H1 (cell line): ENCODE data around the gene PDS5A. TPM values are rescaled to one million over a fixed set of nuclear protein-coding genes. Genes with fewer than 3 reads are reported as not detected.

ENCODE experiments used
- BCL11A ChIP-seq, 2 experiments: IDR thresholded peaks; one replicate each; pipeline ENCODE4 v1.6.1; 2011; ENCODE audit warnings: low read depth in 2 of 2, low read length in 2 of 2, mild to moderate bottlenecking in 2 of 2
- CBX5 ChIP-seq: fragments of 300-800, 300-1000 bp; sonication (generic); IDR thresholded peaks from 2 replicates; pipeline ENCODE4 v1.7.1; 2016; ENCODE audit warnings: antibody characterized with exemption, low read length, low read depth
- CEBPB ChIP-seq: IDR thresholded peaks from 2 replicates; pipeline ENCODE4 v1.6.1; 2012; ENCODE audit warnings: low read depth, low read length
- GABPA ChIP-seq: IDR thresholded peaks from 2 replicates; pipeline ENCODE4 v1.6.1; 2011; ENCODE audit warnings: mild to moderate bottlenecking, low read length, moderate library complexity, borderline replicate concordance; ENCODE audit not compliant: insufficient read depth
- KDM1A ChIP-seq: fragments of 200-600, 300-600 bp; sonication (generic); IDR thresholded peaks from 2 replicates; pipeline ENCODE4 v1.7.1; 2016; ENCODE audit warnings: mild to moderate bottlenecking, low read length, borderline replicate concordance
- KDM4A ChIP-seq: IDR thresholded peaks from one replicate; pipeline ENCODE4 v1.7.1; 2012; ENCODE audit warnings: low read depth, mild to moderate bottlenecking, moderate library complexity, low read length, inconsistent platforms; ENCODE audit not compliant: severe bottlenecking
- SP1 ChIP-seq: IDR thresholded peaks from 2 replicates; pipeline ENCODE4 v1.6.1; 2011; ENCODE audit warnings: low read depth, low read length
- polyA plus RNA-seq, 7 experiments: library from polyadenylated mRNA; depleted of rRNA in 3 of 7; stranded (reverse) in 5 of 7; unstranded in 2 of 7; fragments of >200 nt in 5 of 7; fragments of 200-250 nt in 2 of 7; gene quantifications; 1 replicate in 5 of 7; 2 replicates in 1 of 7; 4 replicates in 1 of 7; pipeline versions ENCODE4 v1.2.1 to v1.2.3, GENCODE V29; 2011 to 2013; ENCODE audit warnings: missing spikeins in 2 of 7, mixed read lengths in 2 of 7
- total RNA-seq: library from RNA; stranded (reverse); fragmentation: NEBNext Ultra II Directional; extraction: Animal tissue kit (Norgen Biotek cat#: 25700); gene quantifications from 2 replicates; pipeline ENCODE4 v1.2.1, GENCODE V29; 2021

Gene PDS5A
- total and polyA plus RNA-seq, 2 of the 8 experiments (the other 6 are each of a cell fraction or from before 2014, with no cell fraction given), result 15.5 to 76.6 TPM

DNA sequence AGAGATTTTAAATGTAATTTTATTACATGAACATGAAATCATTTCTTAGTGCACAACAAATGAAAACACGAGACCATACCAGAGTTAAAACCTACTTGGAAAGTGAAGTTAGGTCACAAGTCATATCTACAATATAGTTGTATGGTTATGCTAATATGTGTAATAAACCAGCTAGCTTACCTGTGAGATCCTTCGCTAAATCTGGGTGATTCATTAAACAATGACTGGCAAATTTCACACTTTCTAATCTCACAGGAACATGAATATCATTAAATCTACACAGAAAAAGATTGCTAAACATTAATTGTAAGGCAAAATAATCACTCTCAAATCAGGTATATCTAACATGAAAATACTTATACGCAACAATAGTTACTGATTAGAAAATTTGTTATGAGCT lies 67.6 kb downstream of the PDS5A start (continued):
- no peak for TF ChIP-seq CBX5
- no peak for TF ChIP-seq KDM1A
- no peak for TF ChIP-seq BCL11A (IDR thresholded peaks at IDR 0.05; ENCODE audit: low read depth in 2 of 2, low read length in 2 of 2)
- no peak for TF ChIP-seq CEBPB
- no peak for TF ChIP-seq KDM4A
- TF ChIP-seq GABPA, result no peak
- no peak for TF ChIP-seq SP1
